Left colon (tissue), 2 donors: ENCODE data around the gene UQCC5. TPM values are rescaled to one million over a fixed set of nuclear protein-coding genes. Genes with fewer than 3 reads are reported as not detected.

Experiments
- ATAC-seq: fragments of 200-7000 bp; cut with Tn5 transposase; one replicate; pipeline ENCODE4 v1.9.1; 2020; ENCODE audit warnings: mild to moderate bottlenecking, moderate library complexity
- DNase-seq, 2 donors: peaks; one replicate each; pipeline ENCODE4 v3.0.0-alpha.2; 2020
- intact Hi-C, 2 donors: fragments of 100-400 bp; cut with DNase I in 1 of 2; cut with micrococcal nuclease in 1 of 2; formaldehyde crosslinking; loops; one replicate each; pipeline versions ENCODE4 v1.11.2 to v1.14.0; 2022; cut with DNase I, micrococcal nuclease
- total RNA-seq, 2 donors: library from RNA; stranded (reverse); fragmentation: NEBNext Ultra II Directional; extraction: Animal tissue kit (Norgen Biotek cat#: 25700); gene quantifications; one replicate each; pipeline ENCODE4 v1.2.1, GENCODE V29; 2021
- donor health status: DM: no; HTN: no; CAD: no.
- donor health status: DM: yes; HTN: yes; CAD: no.

The UQCC5 gene
- total RNA-seq, 2 donors from 2014 or later = 11.7 to 17.4 TPM

- peak; percentile 3 to 23 for DNase-seq
- intact Hi-C loops = no loop called here
- no peak for ATAC-seq
Observed at GRCh38 chr3:52529376-52530333, 6.8 kb upstream of the UQCC5 start.

GRCh38 chr3:52530918-52531826 is 5.2 kb upstream of the UQCC5 start:
- ATAC-seq (no peak), DNase-seq (peak; percentile 4 to 21)
- intact Hi-C loops = no loop called here

GRCh38 chr3:52531860-52532516 is 4.4 kb upstream of the UQCC5 start:
- intact Hi-C loops = no loop called here
- DNase-seq (peak in 1 of 2 donors; percentile 11), ATAC-seq (no peak)

- intact Hi-C loops = no loop called here
- ATAC-seq = no peak
Observed at GRCh38 chr3:52532517-52532837, 3.9 kb upstream of the UQCC5 start.

DNA sequence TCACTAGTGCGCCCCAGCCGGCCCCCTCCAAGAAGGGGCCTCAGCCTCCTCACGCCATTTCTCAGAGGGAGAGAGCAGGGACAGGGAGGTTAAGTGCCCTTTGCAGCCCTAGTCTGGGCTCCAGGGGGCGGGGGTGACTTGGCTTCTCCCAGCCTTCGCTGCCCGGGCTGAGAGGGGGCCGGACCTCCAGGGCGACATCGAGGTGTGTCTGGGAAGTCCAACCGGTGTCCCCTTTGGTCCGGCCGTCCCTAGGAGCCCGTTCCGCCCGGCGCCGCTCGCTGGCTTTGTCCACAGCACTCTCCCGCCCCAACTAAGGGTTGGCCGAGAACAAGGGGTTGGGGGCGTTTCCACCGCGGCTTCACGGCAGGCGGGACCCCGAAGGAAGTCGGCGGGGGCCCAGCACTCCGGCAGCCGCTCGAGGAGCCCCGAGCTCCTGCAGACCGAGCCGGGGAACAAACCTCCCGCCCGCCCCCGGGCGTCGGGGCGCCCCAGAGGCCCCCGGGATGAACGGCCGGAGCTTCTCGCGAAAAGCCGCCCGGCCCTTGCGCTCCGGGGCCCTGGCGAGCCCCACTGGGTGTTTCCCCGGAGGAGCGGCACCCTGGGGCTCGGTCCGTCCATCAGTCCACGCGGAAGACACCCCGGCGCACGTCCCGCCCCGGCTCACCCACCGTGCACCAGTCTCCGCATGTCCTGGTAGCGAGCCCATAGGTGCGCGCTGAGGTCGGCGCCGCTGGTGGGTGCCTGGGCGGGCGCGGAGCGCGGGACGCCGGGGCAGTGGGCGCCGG is 3.4 kb upstream of the UQCC5 start:
- DNase-seq = peak in 1 of 2 donors; percentile 50
- ATAC-seq = no peak

More at GRCh38 chr3:52532517-52532837, 3.9 kb upstream of the UQCC5 start:
- peak in 1 of 2 donors; percentile 32 for DNase-seq

GRCh38 chr3:52533623-52534280 is 2.7 kb upstream of the UQCC5 start, which contains the start of gene NT5DC2:
Gene NT5DC2, minus strand, starts transcription at chr3:52533857. Its CDS starts 120 bp downstream, at chr3:52533737.
- ATAC-seq = peak; percentile 23
- intact Hi-C loops = no loop called here

More for the DNA sequence above, 3.4 kb upstream of the UQCC5 start:
- intact Hi-C loops = no loop called here

DNA sequence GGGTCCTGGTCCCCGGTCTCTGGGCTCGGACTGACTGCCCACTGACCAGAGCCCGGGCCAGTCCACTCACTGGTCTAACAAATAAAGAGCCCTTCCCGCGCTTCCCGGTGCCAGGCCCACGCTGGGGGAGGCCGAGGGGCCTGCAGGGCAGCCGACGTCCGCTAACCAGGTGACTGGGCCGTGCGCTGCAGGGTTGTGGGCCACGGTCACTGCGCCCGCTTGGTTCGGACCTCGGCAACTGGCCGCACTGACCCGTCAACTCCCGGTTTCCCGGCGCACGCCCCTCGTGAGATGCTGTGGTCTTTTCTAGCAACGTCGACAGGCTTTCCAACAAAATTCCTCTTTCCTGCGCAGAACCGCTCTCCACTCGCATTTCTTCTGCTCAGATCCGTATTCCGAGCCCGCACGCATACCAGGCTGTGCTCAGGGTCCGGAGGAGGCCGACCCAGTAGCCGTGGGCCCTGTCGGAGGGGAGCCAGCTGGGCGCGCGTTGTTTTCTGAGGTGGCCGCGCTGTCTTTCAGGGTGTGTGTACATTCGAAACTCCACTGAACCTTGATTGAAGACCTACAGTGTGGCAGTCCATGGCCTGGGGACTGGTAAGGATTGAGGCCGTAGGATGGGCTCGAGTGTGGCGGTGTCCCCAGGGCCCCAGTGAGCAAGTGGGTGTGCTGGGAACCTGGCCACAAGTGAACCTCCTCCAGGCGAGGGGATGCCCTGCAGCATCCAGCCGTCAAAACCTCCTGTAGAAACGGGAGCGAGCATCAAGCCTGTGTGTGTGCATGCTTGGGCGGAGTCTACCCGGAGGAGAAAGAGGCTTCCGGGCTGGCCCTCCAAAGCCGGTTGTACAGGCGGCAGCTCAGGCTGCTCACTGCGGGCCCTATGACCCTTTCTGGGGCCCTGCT is 1.9 kb upstream of the UQCC5 start:
- DNase-seq (peak in 1 of 2 donors; percentile 29), ATAC-seq (no peak)
- intact Hi-C loops = no loop called here

More at GRCh38 chr3:52533623-52534280, 2.7 kb upstream of the UQCC5 start, which contains the start of gene NT5DC2:
- DNase-seq = peak in 1 of 2 donors; percentile 69

GRCh38 chr3:52535411-52536111 is 844 bp upstream of the UQCC5 start:
- intact Hi-C loops = no loop called here
- DNase-seq (peak in 1 of 2 donors; percentile 14), ATAC-seq (no peak)

GRCh38 chr3:52536112-52536368 is 365 bp upstream of the UQCC5 start:
- no peak for ATAC-seq
- DNase-seq = no peak
- intact Hi-C loops = no loop called here

GRCh38 chr3:52537165-52537620 is 788 bp downstream of the UQCC5 start:
- intact Hi-C loops = no loop called here
- peak; percentile 26 for ATAC-seq

GRCh38 chr3:52537726-52538421 is 1.5 kb downstream of the UQCC5 start:
- ATAC-seq (no peak), DNase-seq (peak in 1 of 2 donors; percentile 15)
- intact Hi-C loops = no loop called here

More at GRCh38 chr3:52537165-52537620, 788 bp downstream of the UQCC5 start:
- no peak for DNase-seq

GRCh38 chr3:52539010-52539653 is 2.7 kb downstream of the UQCC5 start:
- no peak for ATAC-seq
- DNase-seq = no peak
- intact Hi-C loops = no loop called here

- ATAC-seq = no peak
Observed at GRCh38 chr3:52541050-52541449, 4.6 kb downstream of the UQCC5 start.

GRCh38 chr3:52544937-52545336 is 8.5 kb downstream of the UQCC5 start:
- intact Hi-C loops = no loop called here
- no peak for DNase-seq
- no peak for ATAC-seq

More at GRCh38 chr3:52541050-52541449, 4.6 kb downstream of the UQCC5 start:
- intact Hi-C loops = no loop called here
- no peak for DNase-seq
